ENCODE measurements around the gene NBPF26.
"Not testable (repeated sequence)": the region's sequence is repeated elsewhere in the genome, so short reads cannot be mapped to it uniquely, and the experiment has no call there.

NBPF26 gene

GRCh38 chr1:120805452-120805851 is 81.7 kb downstream of the NBPF26 start:
- not testable (repeated sequence) for H3K4me1 ChIP-seq (ENCODE audit: control insufficient read depth, insufficient read depth, low read length); H3K36me3 ChIP-seq (ENCODE audit: control insufficient read depth, insufficient read depth, low read length); H3K4me3 ChIP-seq (ENCODE audit: low read depth, low read length); H3K9me3 ChIP-seq (ENCODE audit: control insufficient read depth, insufficient read depth, low read length); H3K27me3 ChIP-seq (ENCODE audit: control insufficient read depth, insufficient read depth, low read length); H3K27ac ChIP-seq (ENCODE audit: low read depth, low read length); H3K9ac ChIP-seq (ENCODE audit: low read depth, low read length)

- H3K4me1 ChIP-seq (ENCODE audit: control insufficient read depth, insufficient read depth, low read length); H3K9ac ChIP-seq (ENCODE audit: low read depth, low read length); H3K36me3 ChIP-seq (ENCODE audit: control insufficient read depth, insufficient read depth, low read length); H3K4me3 ChIP-seq (ENCODE audit: low read depth, low read length); H3K27ac ChIP-seq (ENCODE audit: low read depth, low read length); H3K9me3 ChIP-seq (ENCODE audit: control insufficient read depth, insufficient read depth, low read length); H3K27me3 ChIP-seq (ENCODE audit: control insufficient read depth, insufficient read depth, low read length): not testable (repeated sequence)
These were observed 88.1 kb downstream of the NBPF26 start for GRCh38 chr1:120811822-120812221.

DNA sequence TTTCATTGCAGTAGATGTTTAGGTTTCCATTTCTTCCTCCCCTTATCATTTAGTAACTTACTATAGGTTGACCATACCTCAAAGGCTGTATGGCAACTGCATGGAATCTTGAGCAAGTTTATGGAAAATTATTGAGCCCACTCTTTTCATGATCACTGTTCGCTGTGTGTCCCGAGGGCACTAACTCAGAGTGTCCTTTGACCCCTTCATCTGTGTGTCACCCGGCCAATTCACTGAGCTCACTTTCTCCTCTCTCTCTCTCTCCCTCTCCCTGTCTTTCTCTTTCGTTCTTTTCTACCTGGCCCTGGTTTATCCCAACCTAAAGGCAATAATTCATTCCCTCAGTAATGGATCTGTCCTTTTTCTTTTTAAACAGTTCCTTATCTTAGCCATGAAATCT is 101.3 kb downstream of the NBPF26 start:
- not testable (repeated sequence) for H3K27me3 ChIP-seq (ENCODE audit: control insufficient read depth, insufficient read depth, low read length); H3K4me3 ChIP-seq (ENCODE audit: low read depth, low read length); H3K4me1 ChIP-seq (ENCODE audit: control insufficient read depth, insufficient read depth, low read length); H3K27ac ChIP-seq (ENCODE audit: low read depth, low read length); H3K9ac ChIP-seq (ENCODE audit: low read depth, low read length); H3K36me3 ChIP-seq (ENCODE audit: control insufficient read depth, insufficient read depth, low read length); H3K9me3 ChIP-seq (ENCODE audit: control insufficient read depth, insufficient read depth, low read length)

GRCh38 chr1:120826623-120827022 is 102.9 kb downstream of the NBPF26 start:
- H3K4me1 ChIP-seq (ENCODE audit: control insufficient read depth, insufficient read depth, low read length); H3K27me3 ChIP-seq (ENCODE audit: control insufficient read depth, insufficient read depth, low read length); H3K9ac ChIP-seq (ENCODE audit: low read depth, low read length); H3K27ac ChIP-seq (ENCODE audit: low read depth, low read length); H3K36me3 ChIP-seq (ENCODE audit: control insufficient read depth, insufficient read depth, low read length); H3K9me3 ChIP-seq (ENCODE audit: control insufficient read depth, insufficient read depth, low read length); H3K4me3 ChIP-seq (ENCODE audit: low read depth, low read length): not testable (repeated sequence)

DNA sequence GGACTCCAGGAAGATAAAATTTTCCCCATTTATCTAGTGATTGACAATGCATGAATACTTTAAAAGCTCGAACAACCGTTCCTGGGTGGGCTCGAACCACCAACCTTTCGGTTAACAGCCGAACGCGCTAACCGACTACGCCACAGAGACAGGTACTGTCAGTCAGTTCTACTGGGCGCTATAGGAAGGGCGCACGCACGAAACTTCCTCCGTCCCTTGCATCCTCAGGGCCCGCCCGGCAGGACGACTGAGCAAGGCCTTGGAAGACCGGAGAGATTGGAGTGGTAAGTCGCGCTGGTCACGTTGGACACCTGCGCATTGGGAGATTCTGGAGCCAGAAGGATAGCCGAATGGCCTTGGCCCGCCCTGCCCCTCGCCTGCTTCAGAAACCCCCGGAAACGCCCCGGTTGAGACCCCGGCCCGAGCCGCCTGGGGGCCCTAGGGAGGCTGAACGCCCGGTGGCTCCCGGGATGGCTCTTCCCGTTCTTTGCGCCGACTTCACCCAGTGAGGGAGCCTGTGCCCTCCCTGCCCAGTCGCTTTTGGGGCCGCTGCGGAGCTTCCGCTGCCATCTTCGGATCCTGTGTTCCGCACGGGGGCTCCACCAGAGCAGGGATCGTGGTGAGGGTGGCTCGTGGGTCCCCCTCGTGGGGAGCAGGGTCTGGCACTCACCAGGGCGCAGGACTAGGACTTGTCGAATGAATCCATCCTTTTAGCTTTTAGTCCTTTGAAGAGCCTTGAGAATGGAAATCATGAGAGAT is 120.6 kb downstream of the NBPF26 start:
- H3K4me1 ChIP-seq (ENCODE audit: control insufficient read depth, insufficient read depth, low read length); H3K27me3 ChIP-seq (ENCODE audit: control insufficient read depth, insufficient read depth, low read length); H3K9ac ChIP-seq (ENCODE audit: low read depth, low read length); H3K36me3 ChIP-seq (ENCODE audit: control insufficient read depth, insufficient read depth, low read length); H3K9me3 ChIP-seq (ENCODE audit: control insufficient read depth, insufficient read depth, low read length): not testable (repeated sequence)
- Histone ChIP-seq H3K27ac (ENCODE audit: low read depth, low read length) (peak overlapping the region; percentile 20), H3K4me3 (ENCODE audit: low read depth, low read length) (peak overlapping the region; percentile 74)

DNA sequence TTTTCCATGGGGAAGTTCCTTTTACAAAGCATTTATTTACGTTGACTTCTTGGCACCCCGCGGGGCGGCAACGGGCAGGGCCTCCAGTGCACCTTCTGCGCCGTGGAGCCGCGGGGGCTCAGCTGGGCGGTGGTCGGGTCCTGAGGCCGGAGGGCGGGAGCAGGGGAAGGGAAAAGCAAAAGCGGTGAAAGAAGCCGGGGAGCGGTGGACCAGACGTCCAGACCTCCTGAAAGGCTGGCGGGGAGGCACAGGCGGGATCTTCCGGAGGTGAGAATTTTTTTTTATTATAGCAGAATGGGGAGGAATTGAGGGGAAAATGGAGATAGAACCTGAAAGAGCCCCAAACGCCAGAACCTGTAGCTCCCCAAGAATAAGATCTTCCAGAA is 121.2 kb downstream of the NBPF26 start:
- H3K4me1 ChIP-seq (ENCODE audit: control insufficient read depth, insufficient read depth, low read length); H3K27me3 ChIP-seq (ENCODE audit: control insufficient read depth, insufficient read depth, low read length); H3K9me3 ChIP-seq (ENCODE audit: control insufficient read depth, insufficient read depth, low read length); H3K36me3 ChIP-seq (ENCODE audit: control insufficient read depth, insufficient read depth, low read length); H3K27ac ChIP-seq (ENCODE audit: low read depth, low read length); H3K9ac ChIP-seq (ENCODE audit: low read depth, low read length): not testable (repeated sequence)
- peak overlapping the region; percentile 74 for H3K4me3 ChIP-seq (ENCODE audit: low read depth, low read length)

DNA sequence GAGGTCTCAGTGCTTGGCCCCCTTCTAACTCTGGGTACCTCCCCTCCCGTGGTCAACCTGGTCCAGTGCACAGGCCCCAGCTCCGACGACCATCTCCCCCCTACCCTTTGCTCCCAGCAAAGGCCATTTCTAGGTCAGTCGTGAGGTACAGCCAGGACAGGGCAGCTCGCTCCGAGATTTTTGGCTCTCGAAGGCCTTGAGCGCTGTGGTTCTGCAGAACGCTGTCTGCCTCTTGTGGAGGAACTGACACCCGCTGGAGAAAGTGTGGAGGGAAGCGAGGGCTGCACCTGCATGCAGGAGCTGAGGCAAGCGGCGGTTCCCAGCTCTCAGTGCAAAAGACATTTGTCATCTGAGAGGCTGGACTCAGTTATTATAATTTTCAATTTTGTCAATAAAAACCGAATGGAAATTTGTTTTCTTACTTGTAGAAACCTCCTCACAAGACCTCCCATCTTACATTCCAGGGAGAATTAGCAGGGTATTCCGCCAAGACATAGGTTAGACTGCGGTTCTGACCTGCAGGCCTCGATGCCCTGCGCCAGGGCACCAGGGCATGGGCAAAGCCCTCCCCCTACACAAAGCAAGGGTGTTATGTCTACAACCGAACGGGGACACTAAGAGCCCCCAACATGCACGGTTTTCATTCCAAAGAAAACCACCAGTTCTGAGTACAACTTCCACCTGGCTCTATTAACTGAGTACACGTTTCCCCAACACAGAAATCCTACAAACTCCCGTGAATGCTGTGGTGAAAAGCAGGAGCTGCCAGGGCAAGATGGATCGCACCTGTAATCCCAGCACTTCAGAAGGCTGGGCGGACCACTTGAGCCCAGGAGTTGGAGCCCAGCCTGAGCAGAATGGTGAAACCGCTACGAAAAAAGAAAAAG is 125.9 kb downstream of the NBPF26 start:
- H3K9me3 ChIP-seq (ENCODE audit: control insufficient read depth, insufficient read depth, low read length); H3K27me3 ChIP-seq (ENCODE audit: control insufficient read depth, insufficient read depth, low read length); H3K9ac ChIP-seq (ENCODE audit: low read depth, low read length); H3K36me3 ChIP-seq (ENCODE audit: control insufficient read depth, insufficient read depth, low read length); H3K4me1 ChIP-seq (ENCODE audit: control insufficient read depth, insufficient read depth, low read length); H3K4me3 ChIP-seq (ENCODE audit: low read depth, low read length): not testable (repeated sequence)
- peak overlapping the region; percentile 33 for H3K27ac ChIP-seq (ENCODE audit: low read depth, low read length)

GRCh38 chr1:120850287-120850536 is 126.5 kb downstream of the NBPF26 start:
- H3K9me3 ChIP-seq (ENCODE audit: control insufficient read depth, insufficient read depth, low read length); H3K36me3 ChIP-seq (ENCODE audit: control insufficient read depth, insufficient read depth, low read length); H3K9ac ChIP-seq (ENCODE audit: low read depth, low read length); H3K4me1 ChIP-seq (ENCODE audit: control insufficient read depth, insufficient read depth, low read length); H3K27me3 ChIP-seq (ENCODE audit: control insufficient read depth, insufficient read depth, low read length); H3K4me3 ChIP-seq (ENCODE audit: low read depth, low read length): not testable (repeated sequence)
- peak overlapping the region; percentile 33 for H3K27ac ChIP-seq (ENCODE audit: low read depth, low read length)

GRCh38 chr1:120850537-120851421 is 127.0 kb downstream of the NBPF26 start:
- peak overlapping the region; percentile 49 for H3K4me3 ChIP-seq (ENCODE audit: low read depth, low read length)
- H3K27ac ChIP-seq (ENCODE audit: low read depth, low read length) = peak overlapping the region; percentile 77
- H3K9ac ChIP-seq (ENCODE audit: low read depth, low read length) = peak overlapping the region; percentile 77
- H3K36me3 ChIP-seq (ENCODE audit: control insufficient read depth, insufficient read depth, low read length); H3K9me3 ChIP-seq (ENCODE audit: control insufficient read depth, insufficient read depth, low read length); H3K27me3 ChIP-seq (ENCODE audit: control insufficient read depth, insufficient read depth, low read length); H3K4me1 ChIP-seq (ENCODE audit: control insufficient read depth, insufficient read depth, low read length): not testable (repeated sequence)

GRCh38 chr1:120858144-120858543 is 134.4 kb downstream of the NBPF26 start:
- H3K27me3 ChIP-seq (ENCODE audit: control insufficient read depth, insufficient read depth, low read length); H3K9me3 ChIP-seq (ENCODE audit: control insufficient read depth, insufficient read depth, low read length); H3K4me3 ChIP-seq (ENCODE audit: low read depth, low read length); H3K36me3 ChIP-seq (ENCODE audit: control insufficient read depth, insufficient read depth, low read length); H3K27ac ChIP-seq (ENCODE audit: low read depth, low read length); H3K4me1 ChIP-seq (ENCODE audit: control insufficient read depth, insufficient read depth, low read length); H3K9ac ChIP-seq (ENCODE audit: low read depth, low read length): not testable (repeated sequence)

DNA sequence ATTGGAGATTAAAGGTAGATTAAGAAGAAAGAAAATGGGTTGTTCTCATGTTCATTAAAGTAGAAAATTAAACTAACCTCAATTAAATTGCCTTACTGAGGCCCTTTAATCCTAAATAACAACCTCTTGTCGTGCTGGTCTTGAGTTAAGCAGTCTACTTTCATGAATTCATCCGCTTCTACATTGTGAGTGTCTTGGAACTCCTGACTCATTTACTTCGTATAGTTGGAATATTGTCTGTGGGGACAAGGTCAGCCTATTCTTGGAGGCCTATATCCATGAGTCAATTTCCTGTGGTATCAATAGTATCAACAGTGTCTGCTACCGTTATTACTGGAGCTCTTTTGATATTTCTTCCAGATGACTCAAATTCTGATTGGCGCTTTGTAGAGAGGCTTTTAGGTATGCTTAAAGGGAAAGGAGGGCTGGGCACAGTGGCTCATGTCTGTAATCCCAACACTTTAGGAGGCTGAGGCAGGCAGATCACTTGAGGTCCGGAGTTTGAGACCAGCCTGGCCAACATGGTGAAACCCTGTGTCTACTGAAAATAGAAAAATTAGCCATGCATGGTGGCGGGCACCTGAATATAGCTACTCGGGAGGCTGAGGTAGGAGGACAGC is 136.0 kb downstream of the NBPF26 start:
- not testable (repeated sequence) for H3K27ac ChIP-seq (ENCODE audit: low read depth, low read length); H3K36me3 ChIP-seq (ENCODE audit: control insufficient read depth, insufficient read depth, low read length); H3K4me3 ChIP-seq (ENCODE audit: low read depth, low read length); H3K9me3 ChIP-seq (ENCODE audit: control insufficient read depth, insufficient read depth, low read length); H3K9ac ChIP-seq (ENCODE audit: low read depth, low read length); H3K4me1 ChIP-seq (ENCODE audit: control insufficient read depth, insufficient read depth, low read length); H3K27me3 ChIP-seq (ENCODE audit: control insufficient read depth, insufficient read depth, low read length)
